ENCODE measurements around the gene MORF4L1. TPM values are rescaled to one million over a fixed set of nuclear protein-coding genes. Genes with fewer than 3 reads are reported as not detected.
A peak's percentile ranks its signal among the peaks of the same experiment; 100 is the strongest.
"Not testable (repeated sequence)": the region's sequence is repeated elsewhere in the genome, so short reads cannot be mapped to it uniquely, and the experiment has no call there.

MORF4L1 gene
- total RNA-seq, 1 donor from 2014 or later: 398 TPM

- Mint-ChIP-seq H3K36me3 (ENCODE audit: low read depth, unreplicated experiment) (peaks cover 19% of the 10 kb centered on the region), H3K9me3 (ENCODE audit: unreplicated experiment) (no peaks in the 10 kb centered on the region), H3K27me3 (ENCODE audit: low read depth, unreplicated experiment) (no peaks in the 10 kb centered on the region), H3K4me3 (ENCODE audit: unreplicated experiment) (no peak overlapping the region), H3K27ac (ENCODE audit: unreplicated experiment) (no peak overlapping the region), H3K4me1 (ENCODE audit: low read depth, unreplicated experiment) (peaks cover 3% of the 10 kb centered on the region)
- Histone ChIP-seq H2AFZ (ENCODE audit: low read depth, low read length) (no peak overlapping the region), H3K4me2 (ENCODE audit: low read length) (no peak overlapping the region), H3K9ac (ENCODE audit: low read length) (no peak overlapping the region), H3K27me3 (ENCODE audit: insufficient read depth, low read length) (no peaks in the 10 kb centered on the region), H3K4me3 (ENCODE audit: insufficient read depth, low read depth, low read length) (no peak overlapping the region), H3K27ac (ENCODE audit: low read depth, low read length) (no peak overlapping the region), H3K79me2 (ENCODE audit: insufficient read depth, low read length) (peaks cover 90% of the 10 kb centered on the region), H4K20me1 (ENCODE audit: insufficient read depth, low read length) (peaks cover 90% of the 10 kb centered on the region), H3K9me3 (ENCODE audit: insufficient read depth, low read depth, low read length) (no peaks in the 10 kb centered on the region), H3K36me3 (ENCODE audit: insufficient read depth, low read length) (peaks cover 85% of the 10 kb centered on the region), H3K4me1 (ENCODE audit: insufficient read depth, low read length) (no peaks in the 10 kb centered on the region)
- DNase-seq (ENCODE audit: low read depth) (no peak), FAIRE-seq (no peak)
- TF ChIP-seq, protein P1, sequence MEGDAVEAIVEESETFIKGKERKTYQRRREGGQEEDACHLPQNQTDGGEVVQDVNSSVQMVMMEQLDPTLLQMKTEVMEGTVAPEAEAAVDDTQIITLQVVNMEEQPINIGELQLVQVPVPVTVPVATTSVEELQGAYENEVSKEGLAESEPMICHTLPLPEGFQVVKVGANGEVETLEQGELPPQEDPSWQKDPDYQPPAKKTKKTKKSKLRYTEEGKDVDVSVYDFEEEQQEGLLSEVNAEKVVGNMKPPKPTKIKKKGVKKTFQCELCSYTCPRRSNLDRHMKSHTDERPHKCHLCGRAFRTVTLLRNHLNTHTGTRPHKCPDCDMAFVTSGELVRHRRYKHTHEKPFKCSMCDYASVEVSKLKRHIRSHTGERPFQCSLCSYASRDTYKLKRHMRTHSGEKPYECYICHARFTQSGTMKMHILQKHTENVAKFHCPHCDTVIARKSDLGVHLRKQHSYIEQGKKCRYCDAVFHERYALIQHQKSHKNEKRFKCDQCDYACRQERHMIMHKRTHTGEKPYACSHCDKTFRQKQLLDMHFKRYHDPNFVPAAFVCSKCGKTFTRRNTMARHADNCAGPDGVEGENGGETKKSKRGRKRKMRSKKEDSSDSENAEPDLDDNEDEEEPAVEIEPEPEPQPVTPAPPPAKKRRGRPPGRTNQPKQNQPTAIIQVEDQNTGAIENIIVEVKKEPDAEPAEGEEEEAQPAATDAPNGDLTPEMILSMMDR (IDR thresholded peaks at IDR 0.05; ENCODE audit: insufficient read depth, low read depth, low read length): no peak
- no peak for TF ChIP-seq EZH2 (IDR thresholded peaks at IDR 0.05; ENCODE audit: insufficient read depth, low read length)
Measured at GRCh38 chr15:78895471-78895870, 22.8 kb downstream of the MORF4L1 start.

DNA sequence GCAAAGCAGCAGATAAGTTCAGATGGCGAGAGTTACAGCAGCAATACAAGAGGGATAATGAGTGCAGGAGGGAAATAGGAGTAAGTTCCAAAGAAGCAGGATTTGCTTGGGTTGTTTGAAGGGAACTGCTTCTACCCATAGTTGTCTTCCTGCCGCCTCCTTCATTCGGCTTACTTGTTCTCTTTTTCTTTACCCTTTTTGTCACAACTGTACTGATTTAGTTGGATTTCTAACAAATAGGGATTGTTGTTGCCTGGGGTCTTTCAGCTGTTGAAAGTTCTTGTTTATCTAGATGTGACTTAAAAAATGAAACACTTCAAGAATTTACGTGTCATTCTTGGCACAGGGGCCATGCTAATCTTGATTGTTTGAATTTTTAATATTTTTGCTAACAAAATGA lies 25.9 kb downstream of the MORF4L1 start:
- Mint-ChIP-seq H3K4me1 (ENCODE audit: low read depth, unreplicated experiment) (peaks cover 13% of the 10 kb centered on the region), H3K36me3 (ENCODE audit: low read depth, unreplicated experiment) (peaks cover 18% of the 10 kb centered on the region), H3K27me3 (ENCODE audit: low read depth, unreplicated experiment) (no peaks in the 10 kb centered on the region), H3K4me3 (ENCODE audit: unreplicated experiment) (no peak overlapping the region), H3K9me3 (ENCODE audit: unreplicated experiment) (no peaks in the 10 kb centered on the region), H3K27ac (ENCODE audit: unreplicated experiment) (peak overlapping the region; percentile 53)
- FAIRE-seq (no peak), DNase-seq (ENCODE audit: low read depth) (no peak)
- H4K20me1 ChIP-seq (ENCODE audit: insufficient read depth, low read length): peaks cover 88% of the 10 kb centered on the region
- H2AFZ ChIP-seq (ENCODE audit: low read depth, low read length): no peak overlapping the region
- peaks cover 79% of the 10 kb centered on the region for H3K36me3 ChIP-seq (ENCODE audit: insufficient read depth, low read length)
- no peak overlapping the region for H3K27ac ChIP-seq (ENCODE audit: low read depth, low read length)
- no peaks in the 10 kb centered on the region for H3K4me1 ChIP-seq (ENCODE audit: insufficient read depth, low read length)
- no peaks in the 10 kb centered on the region for H3K9me3 ChIP-seq (ENCODE audit: insufficient read depth, low read depth, low read length)
- peaks cover 68% of the 10 kb centered on the region for H3K79me2 ChIP-seq (ENCODE audit: insufficient read depth, low read length)
- no peak overlapping the region for H3K9ac ChIP-seq (ENCODE audit: low read length)
- H3K27me3 ChIP-seq (ENCODE audit: insufficient read depth, low read length): no peaks in the 10 kb centered on the region
- no peak for TF ChIP-seq EZH2 (IDR thresholded peaks at IDR 0.05; ENCODE audit: insufficient read depth, low read length)
- TF ChIP-seq, protein P1 (IDR thresholded peaks at IDR 0.05; ENCODE audit: insufficient read depth, low read depth, low read length): no peak
- H3K4me2 ChIP-seq (ENCODE audit: low read length): no peak overlapping the region
- no peak overlapping the region for H3K4me3 ChIP-seq (ENCODE audit: insufficient read depth, low read depth, low read length)

GRCh38 chr15:78900819-78901533 lies 28.3 kb downstream of the MORF4L1 start:
- not testable (repeated sequence) for H3K27ac ChIP-seq (ENCODE audit: low read depth, low read length); FAIRE-seq; H2AFZ ChIP-seq (ENCODE audit: low read depth, low read length); H3K9ac ChIP-seq (ENCODE audit: low read length); H3K4me3 Mint-ChIP-seq (ENCODE audit: unreplicated experiment); H3K4me2 ChIP-seq (ENCODE audit: low read length); H3K9me3 Mint-ChIP-seq (ENCODE audit: unreplicated experiment); H3K27ac Mint-ChIP-seq (ENCODE audit: unreplicated experiment); H3K27me3 ChIP-seq (ENCODE audit: insufficient read depth, low read length); H3K4me1 ChIP-seq (ENCODE audit: insufficient read depth, low read length); DNase-seq (ENCODE audit: low read depth); H3K4me3 ChIP-seq (ENCODE audit: insufficient read depth, low read depth, low read length); H3K27me3 Mint-ChIP-seq (ENCODE audit: low read depth, unreplicated experiment); H3K9me3 ChIP-seq (ENCODE audit: insufficient read depth, low read depth, low read length)
- H3K4me1 Mint-ChIP-seq (ENCODE audit: low read depth, unreplicated experiment): peaks cover 17% of the 10 kb centered on the region
- Histone ChIP-seq H3K79me2 (ENCODE audit: insufficient read depth, low read length) (peaks cover 60% of the 10 kb centered on the region), H4K20me1 (ENCODE audit: insufficient read depth, low read length) (peaks cover 90% of the 10 kb centered on the region), H3K36me3 (ENCODE audit: insufficient read depth, low read length) (peaks cover 66% of the 10 kb centered on the region)
- peaks cover 27% of the 10 kb centered on the region for H3K36me3 Mint-ChIP-seq (ENCODE audit: low read depth, unreplicated experiment)

DNA sequence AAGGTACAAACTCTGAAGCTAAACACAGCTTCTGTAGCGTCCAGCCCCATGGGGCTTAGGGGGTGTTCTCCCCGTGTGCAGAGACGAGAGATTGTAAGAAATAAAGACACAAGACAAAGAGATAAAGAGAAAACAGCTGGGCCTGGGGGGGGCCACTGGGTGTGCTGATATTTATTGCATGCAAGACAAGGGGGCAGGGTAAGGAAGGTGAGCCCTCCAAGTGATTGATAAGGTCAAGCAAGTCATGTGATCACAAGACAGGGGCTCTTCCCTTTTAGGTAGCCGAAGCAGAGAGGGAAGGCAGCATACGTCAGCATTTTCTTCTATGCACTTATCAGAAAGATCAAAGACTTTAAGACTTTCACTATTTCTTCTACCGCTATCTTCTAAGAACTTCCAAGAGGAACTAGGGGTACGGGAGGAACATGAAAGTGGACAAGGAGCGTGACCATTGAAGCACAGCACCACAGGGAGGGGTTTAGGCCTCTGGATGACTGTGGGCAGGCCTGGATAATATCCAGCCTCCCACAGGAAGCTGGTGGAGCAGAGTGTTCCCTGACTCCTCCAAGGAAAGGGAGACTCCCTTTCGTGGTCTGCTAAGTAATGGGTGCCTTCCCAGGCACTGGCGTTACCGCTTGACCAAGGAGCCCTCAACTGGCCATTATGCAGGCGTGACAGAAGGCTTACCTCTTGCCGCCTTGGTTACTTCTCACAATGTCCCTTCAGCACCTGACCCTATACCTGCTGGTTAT lies 29.8 kb downstream of the MORF4L1 start:
- peak overlapping the region; percentile 94 for H3K27ac Mint-ChIP-seq (ENCODE audit: unreplicated experiment)
- peaks cover 27% of the 10 kb centered on the region for H3K36me3 Mint-ChIP-seq (ENCODE audit: low read depth, unreplicated experiment)
- H4K20me1 ChIP-seq (ENCODE audit: insufficient read depth, low read length): peaks cover 95% of the 10 kb centered on the region

More for the DNA sequence above, 29.8 kb downstream of the MORF4L1 start:
- H3K4me1 ChIP-seq (ENCODE audit: insufficient read depth, low read length); FAIRE-seq; H3K27ac ChIP-seq (ENCODE audit: low read depth, low read length); H3K27me3 Mint-ChIP-seq (ENCODE audit: low read depth, unreplicated experiment); H3K4me3 ChIP-seq (ENCODE audit: insufficient read depth, low read depth, low read length); H3K4me2 ChIP-seq (ENCODE audit: low read length); H2AFZ ChIP-seq (ENCODE audit: low read depth, low read length); H3K27me3 ChIP-seq (ENCODE audit: insufficient read depth, low read length); H3K9me3 Mint-ChIP-seq (ENCODE audit: unreplicated experiment); DNase-seq (ENCODE audit: low read depth); H3K4me3 Mint-ChIP-seq (ENCODE audit: unreplicated experiment); H3K9me3 ChIP-seq (ENCODE audit: insufficient read depth, low read depth, low read length); H3K9ac ChIP-seq (ENCODE audit: low read length): not testable (repeated sequence)
- Histone ChIP-seq H3K79me2 (ENCODE audit: insufficient read depth, low read length) (peaks cover 64% of the 10 kb centered on the region), H3K36me3 (ENCODE audit: insufficient read depth, low read length) (peaks cover 65% of the 10 kb centered on the region)
- H3K4me1 Mint-ChIP-seq (ENCODE audit: low read depth, unreplicated experiment): peaks cover 25% of the 10 kb centered on the region
